Measurements from ENCODE around the gene VTI1A.

VTI1A gene

DNA sequence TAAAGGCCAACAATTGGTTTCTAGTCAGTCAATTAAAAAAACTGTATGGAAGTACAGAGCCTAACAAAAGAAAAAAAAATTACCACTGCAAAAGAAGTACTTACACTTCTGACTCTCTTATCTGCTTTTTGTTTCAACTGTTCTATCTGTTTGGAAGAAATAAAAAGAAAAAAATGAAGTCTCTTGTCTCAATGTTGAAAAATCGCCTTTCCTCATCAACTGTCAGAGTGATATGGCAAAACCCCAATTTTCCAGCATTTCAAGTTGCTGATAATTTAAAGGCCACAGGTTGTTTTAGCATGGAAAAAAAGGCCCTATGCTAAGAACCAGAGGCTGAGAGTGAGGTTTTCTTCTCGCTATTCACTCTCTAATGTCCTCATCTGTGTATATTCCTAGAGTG lies 13.9 kb upstream of the VTI1A start:
- no peak overlapping the region for H3K4me3 ChIP-seq (ENCODE audit: low read length)
- TF ChIP-seq, protein P1, sequence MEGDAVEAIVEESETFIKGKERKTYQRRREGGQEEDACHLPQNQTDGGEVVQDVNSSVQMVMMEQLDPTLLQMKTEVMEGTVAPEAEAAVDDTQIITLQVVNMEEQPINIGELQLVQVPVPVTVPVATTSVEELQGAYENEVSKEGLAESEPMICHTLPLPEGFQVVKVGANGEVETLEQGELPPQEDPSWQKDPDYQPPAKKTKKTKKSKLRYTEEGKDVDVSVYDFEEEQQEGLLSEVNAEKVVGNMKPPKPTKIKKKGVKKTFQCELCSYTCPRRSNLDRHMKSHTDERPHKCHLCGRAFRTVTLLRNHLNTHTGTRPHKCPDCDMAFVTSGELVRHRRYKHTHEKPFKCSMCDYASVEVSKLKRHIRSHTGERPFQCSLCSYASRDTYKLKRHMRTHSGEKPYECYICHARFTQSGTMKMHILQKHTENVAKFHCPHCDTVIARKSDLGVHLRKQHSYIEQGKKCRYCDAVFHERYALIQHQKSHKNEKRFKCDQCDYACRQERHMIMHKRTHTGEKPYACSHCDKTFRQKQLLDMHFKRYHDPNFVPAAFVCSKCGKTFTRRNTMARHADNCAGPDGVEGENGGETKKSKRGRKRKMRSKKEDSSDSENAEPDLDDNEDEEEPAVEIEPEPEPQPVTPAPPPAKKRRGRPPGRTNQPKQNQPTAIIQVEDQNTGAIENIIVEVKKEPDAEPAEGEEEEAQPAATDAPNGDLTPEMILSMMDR (conservative IDR thresholded peaks at IDR 0.05; ENCODE audit: low read length): no peak
- no peak for DNase-seq (ENCODE audit: low read depth)

DNA sequence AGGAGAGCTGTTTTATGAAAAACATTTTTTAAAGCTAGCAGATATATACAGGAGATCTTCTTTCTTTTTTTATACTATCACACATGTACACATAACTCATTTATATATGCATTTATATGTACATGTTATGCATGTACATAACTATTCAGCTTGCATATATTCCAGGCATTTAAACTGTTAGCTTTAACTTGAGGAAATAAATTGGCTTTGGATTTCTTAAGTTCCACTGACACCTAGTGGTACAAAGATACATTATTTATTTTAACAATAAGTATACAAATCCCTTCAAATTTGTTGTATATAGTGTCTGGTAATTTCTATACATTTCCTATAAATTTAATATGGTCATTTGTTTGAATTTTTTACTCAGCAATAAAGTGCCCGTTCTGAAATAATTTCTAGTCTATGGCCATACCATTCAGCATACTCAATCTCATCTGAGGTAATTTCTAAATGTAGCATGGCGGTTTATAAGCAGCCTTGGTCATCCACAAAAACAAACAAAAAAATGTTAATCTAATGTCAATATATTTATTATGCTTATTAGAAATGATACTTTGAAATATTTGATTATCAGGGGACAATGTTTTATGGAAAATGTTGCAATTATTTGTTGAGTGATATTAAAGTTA lies 11.9 kb upstream of the VTI1A start:
- DNase-seq (ENCODE audit: low read depth): peak; percentile 49
- no peak overlapping the region for H3K4me3 ChIP-seq (ENCODE audit: low read length)
- TF ChIP-seq, protein P1 (conservative IDR thresholded peaks at IDR 0.05; ENCODE audit: low read length): peak; percentile 51

DNA sequence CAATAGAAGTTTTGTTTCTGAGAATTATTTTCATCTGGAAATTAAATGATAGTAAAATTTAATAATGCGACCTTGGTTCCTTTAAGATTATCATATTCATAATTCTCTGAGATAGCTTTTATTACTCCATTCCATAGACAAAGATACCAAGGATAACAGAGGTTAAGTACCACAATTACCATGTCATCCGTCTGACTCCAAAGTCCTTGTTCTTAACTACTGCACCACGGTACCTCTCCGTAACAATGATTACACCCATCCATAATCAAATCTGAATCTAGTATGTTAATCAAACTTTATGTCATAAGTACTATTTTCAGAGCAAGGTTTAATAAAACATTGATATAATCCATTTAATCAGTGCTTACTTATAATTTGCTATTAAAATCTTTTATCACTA lies 8.7 kb upstream of the VTI1A start:
- DNase-seq (ENCODE audit: low read depth): no peak
- TF ChIP-seq, protein P1 (conservative IDR thresholded peaks at IDR 0.05; ENCODE audit: low read length): no peak
- no peak overlapping the region for H3K4me3 ChIP-seq (ENCODE audit: low read length)

DNA sequence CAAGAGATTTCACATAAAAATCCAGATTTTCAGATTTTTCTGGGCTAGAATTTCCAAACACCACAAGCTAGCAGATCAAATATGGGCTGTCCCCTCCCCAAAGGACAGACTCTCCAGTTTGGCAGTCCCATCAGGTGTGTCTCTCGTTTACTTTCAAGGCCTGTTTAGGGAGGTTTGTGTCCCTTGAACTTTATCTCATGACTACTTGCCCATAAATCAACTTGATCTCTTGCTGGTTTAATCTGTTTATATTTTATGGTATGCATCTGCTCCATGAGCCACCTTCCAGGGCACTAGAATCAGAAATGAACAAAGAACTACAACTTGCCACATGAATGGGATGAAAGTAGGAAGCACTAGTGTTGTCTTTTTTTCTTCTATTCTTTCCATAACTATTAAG lies 5.5 kb upstream of the VTI1A start:
- TF ChIP-seq, protein P1 (conservative IDR thresholded peaks at IDR 0.05; ENCODE audit: low read length): no peak
- DNase-seq (ENCODE audit: low read depth): no peak
- H3K4me3 ChIP-seq (ENCODE audit: low read length): no peak overlapping the region

DNA sequence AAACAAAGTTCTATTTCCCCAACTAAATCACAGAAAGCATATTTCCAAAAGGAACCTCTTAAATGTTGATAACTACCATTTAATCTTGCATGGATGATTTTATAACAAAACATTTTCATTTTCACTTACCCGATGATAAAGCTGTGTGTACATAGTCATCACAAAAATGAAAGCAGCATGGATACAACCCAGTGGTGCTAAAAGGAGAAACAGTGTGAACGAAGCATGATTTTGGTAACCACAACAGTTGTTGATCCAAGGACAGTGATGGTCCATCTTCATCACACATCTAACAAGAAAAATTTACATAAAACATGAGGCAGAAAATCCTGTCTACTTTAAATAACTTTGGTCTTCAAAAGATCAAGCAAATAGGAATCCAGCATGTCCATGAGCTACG lies 5.0 kb upstream of the VTI1A start:
- H3K4me3 ChIP-seq (ENCODE audit: low read length): no peak overlapping the region
- DNase-seq (ENCODE audit: low read depth): no peak
- TF ChIP-seq, protein P1 (conservative IDR thresholded peaks at IDR 0.05; ENCODE audit: low read length): no peak

DNA sequence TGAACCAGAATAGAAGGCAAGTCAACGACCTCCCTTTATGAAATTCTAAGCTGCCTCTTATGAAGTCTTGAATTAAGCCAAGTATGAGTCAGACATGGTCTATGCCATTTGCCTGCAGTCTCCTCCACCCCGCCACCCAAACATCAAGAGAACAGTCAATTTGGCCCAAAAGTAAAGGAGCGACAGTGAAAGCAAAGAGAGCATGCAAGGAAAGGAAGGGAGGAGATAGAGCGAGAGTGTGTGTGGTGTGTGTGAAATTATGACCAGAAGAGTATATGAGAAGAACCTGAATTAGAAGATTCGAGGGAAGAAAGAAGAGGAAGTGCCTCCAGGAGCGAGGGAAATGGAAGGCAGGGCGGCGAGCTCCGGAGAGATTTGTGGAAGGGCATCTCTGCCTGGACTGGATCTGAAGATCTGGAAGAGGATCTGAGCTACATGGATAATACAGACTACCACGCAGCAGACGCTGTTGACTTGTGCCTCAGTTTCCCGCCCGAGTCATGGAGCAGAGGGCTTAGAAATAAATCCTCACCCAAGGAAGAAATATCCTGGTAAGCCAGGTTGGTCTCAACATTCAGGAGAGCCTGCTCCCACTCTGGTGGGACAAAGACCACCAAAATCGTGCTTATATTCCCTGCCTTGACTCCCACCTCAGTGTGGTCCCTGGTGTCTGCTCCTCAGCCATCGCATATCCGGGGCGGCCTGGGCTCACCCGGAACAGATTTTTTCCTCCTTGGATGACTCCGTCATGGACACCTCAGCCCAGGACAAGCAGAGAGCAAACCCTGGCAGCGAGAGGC lies 760 bp upstream of the VTI1A start:
- H3K4me3 ChIP-seq (ENCODE audit: low read length): peak overlapping the region; percentile 94
- TF ChIP-seq, protein P1 (conservative IDR thresholded peaks at IDR 0.05; ENCODE audit: low read length): no peak
- peak; percentile 5 for DNase-seq (ENCODE audit: low read depth)

DNA sequence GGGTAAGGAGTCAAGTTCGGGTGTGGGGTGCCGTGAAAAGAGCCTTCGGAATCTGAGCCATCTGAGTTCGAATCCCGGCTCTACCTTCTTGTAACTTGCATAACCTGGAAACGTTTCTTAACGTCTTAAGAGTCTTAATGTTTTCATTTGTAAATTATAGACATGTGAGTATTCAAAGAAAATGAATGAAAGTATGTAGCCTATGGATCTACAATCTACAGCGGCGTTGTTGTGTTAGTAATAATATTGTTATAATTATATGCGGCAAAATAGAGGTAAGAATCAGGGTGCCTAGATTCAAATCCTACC lies 559 bp downstream of the VTI1A start:
- DNase-seq (ENCODE audit: low read depth): no peak
- TF ChIP-seq, protein P1 (conservative IDR thresholded peaks at IDR 0.05; ENCODE audit: low read length): no peak
- peak overlapping the region; percentile 94 for H3K4me3 ChIP-seq (ENCODE audit: low read length)

All from AG10803 (cell line).